H7 (cell line): ENCODE measurements around the gene PTPN7. TPM values are rescaled to one million over a fixed set of nuclear protein-coding genes. Genes with fewer than 3 reads are reported as not detected.
A peak's percentile ranks its signal among the peaks of the same experiment; 100 is the strongest.
"Not testable (repeated sequence)": the region's sequence is repeated elsewhere in the genome, so short reads cannot be mapped to it uniquely, and the experiment has no call there.

ENCODE experiments used
- DNase-seq: peaks from one replicate; pipeline ENCODE4 v3.0.0; 2012
- H3K27me3 ChIP-seq: 2 replicates; pipeline ENCODE4 v1.6.0; 2011; ENCODE audit warnings: mild to moderate bottlenecking, low read length; ENCODE audit not compliant: control insufficient read depth, insufficient read depth
- H3K36me3 ChIP-seq: replicated peaks from 2 replicates; pipeline ENCODE4 v1.5.1; 2011; ENCODE audit warnings: low read length; ENCODE audit not compliant: control insufficient read depth, insufficient read depth
- H3K4me3 ChIP-seq: 2 replicates; pipeline ENCODE4 v1.5.1; 2011; ENCODE audit warnings: low read depth, mild to moderate bottlenecking, control low read depth, low read length, moderate library complexity; ENCODE audit not compliant: insufficient read depth
- total RNA-seq: library from RNA; depleted of rRNA; stranded (reverse); fragments of >200 nt; shearing (Covaris generic); gene quantifications from 2 replicates; pipeline ENCODE4 v1.2.3, GENCODE V29; 2014

PTPN7 gene
- total RNA-seq, 1 experiment from 2014 or later = 0.24 TPM

GRCh38 chr1:202182040-202182877, 21.9 kb upstream of the PTPN7 start:
- Histone ChIP-seq H3K36me3 (no peaks in the 10 kb centered on the region), H3K27me3 (peaks cover 1% of the 10 kb centered on the region; the same call in 1 of the 2 replicates), H3K4me3 (no peak overlapping the region)
- no peak for DNase-seq

- Histone ChIP-seq H3K36me3 (no peaks in the 10 kb centered on the region), H3K4me3 (no peak overlapping the region), H3K27me3 (peaks cover 1% of the 10 kb centered on the region; the same call in 1 of the 2 replicates)
- no peak for DNase-seq
These were observed 21.2 kb upstream of the PTPN7 start for GRCh38 chr1:202181586-202181985.

- DNase-seq, H3K36me3 ChIP-seq, H3K4me3 ChIP-seq, H3K27me3 ChIP-seq: not testable (repeated sequence)
These were observed 20.3 kb upstream of the PTPN7 start for GRCh38 chr1:202180751-202181139.

- Histone ChIP-seq H3K36me3 (no peaks in the 10 kb centered on the region), H3K27me3 (peaks cover 1% of the 10 kb centered on the region; the same call in 1 of the 2 replicates), H3K4me3 (no peak overlapping the region)
- no peak for DNase-seq
These were observed 19.7 kb upstream of the PTPN7 start for GRCh38 chr1:202179828-202180750.

- peak; percentile 75 for DNase-seq
- peaks cover 1% of the 10 kb centered on the region; the same call in 1 of the 2 replicates for H3K27me3 ChIP-seq
- no peaks in the 10 kb centered on the region for H3K36me3 ChIP-seq
- H3K4me3 ChIP-seq = no peak overlapping the region
These were observed 16.8 kb upstream of the PTPN7 start for GRCh38 chr1:202176949-202177927.

- Histone ChIP-seq H3K36me3 (no peaks in the 10 kb centered on the region), H3K27me3 (no peaks in the 10 kb centered on the region), H3K4me3 (no peak overlapping the region)
- no peak for DNase-seq
These were observed 13.6 kb upstream of the PTPN7 start for GRCh38 chr1:202173993-202174392.

- H3K36me3 ChIP-seq = no peaks in the 10 kb centered on the region
- DNase-seq = peak; percentile 62
- no peaks in the 10 kb centered on the region for H3K27me3 ChIP-seq
- no peak overlapping the region for H3K4me3 ChIP-seq
These were observed 11.6 kb upstream of the PTPN7 start for GRCh38 chr1:202172015-202172355.

- Histone ChIP-seq H3K36me3 (no peaks in the 10 kb centered on the region), H3K4me3 (no peak overlapping the region), H3K27me3 (no peaks in the 10 kb centered on the region)
- no peak for DNase-seq
These were observed 11.1 kb upstream of the PTPN7 start for GRCh38 chr1:202171292-202172014.

GRCh38 chr1:202170726-202171125, 10.3 kb upstream of the PTPN7 start:
- no peak for DNase-seq
- Histone ChIP-seq H3K27me3 (no peaks in the 10 kb centered on the region), H3K4me3 (no peak overlapping the region), H3K36me3 (no peaks in the 10 kb centered on the region)

GRCh38 chr1:202168861-202169260, 8.5 kb upstream of the PTPN7 start:
- no peaks in the 10 kb centered on the region for H3K36me3 ChIP-seq
- no peaks in the 10 kb centered on the region for H3K27me3 ChIP-seq

GRCh38 chr1:202167708-202168415, 7.5 kb upstream of the PTPN7 start:
- DNase-seq = no peak
- Histone ChIP-seq H3K27me3 (no peaks in the 10 kb centered on the region), H3K36me3 (no peaks in the 10 kb centered on the region), H3K4me3 (no peak overlapping the region)

More at GRCh38 chr1:202168861-202169260, 8.5 kb upstream of the PTPN7 start:
- H3K4me3 ChIP-seq = no peak overlapping the region
- no peak for DNase-seq

GRCh38 chr1:202167054-202167453, 6.7 kb upstream of the PTPN7 start:
- not testable (repeated sequence) for H3K27me3 ChIP-seq, H3K36me3 ChIP-seq, DNase-seq, H3K4me3 ChIP-seq
